GM12892 (cell line): Measurements from ENCODE around the gene ANKRD44.

Experiments
- POLR2A ChIP-seq: IDR thresholded peaks from 2 replicates; pipeline ENCODE4 v1.6.1; 2011; ENCODE audit warnings: low read depth, low read length, control low read depth
- POLR2AphosphoS5 ChIP-seq: IDR thresholded peaks from 2 replicates; pipeline ENCODE4 v1.6.1; 2011; ENCODE audit warnings: low read depth, low read length, control low read depth

GRCh38 chr2:197080578-197081216 lies 229.9 kb downstream of the ANKRD44 start:
- TF ChIP-seq POLR2A = no peak
- TF ChIP-seq POLR2AphosphoS5 = no peak
